MM.1S (cell line): ENCODE data around the gene COL26A1.

Experiments used
- EZH2phosphoT487 ChIP-seq: fragments of 300-600 bp; sonication (generic); IDR thresholded peaks from 2 replicates; pipeline ENCODE4 v1.6.1; 2018; ENCODE audit warnings: antibody characterized with exemption, low read length
- TF ChIP-seq, protein P1 (sequence below): fragments of 300-600 bp; sonication (generic); IDR thresholded peaks from 2 replicates; pipeline ENCODE4 v1.5.1; 2016; ENCODE audit warnings: antibody characterized with exemption, low read length, mixed read lengths

DNA sequence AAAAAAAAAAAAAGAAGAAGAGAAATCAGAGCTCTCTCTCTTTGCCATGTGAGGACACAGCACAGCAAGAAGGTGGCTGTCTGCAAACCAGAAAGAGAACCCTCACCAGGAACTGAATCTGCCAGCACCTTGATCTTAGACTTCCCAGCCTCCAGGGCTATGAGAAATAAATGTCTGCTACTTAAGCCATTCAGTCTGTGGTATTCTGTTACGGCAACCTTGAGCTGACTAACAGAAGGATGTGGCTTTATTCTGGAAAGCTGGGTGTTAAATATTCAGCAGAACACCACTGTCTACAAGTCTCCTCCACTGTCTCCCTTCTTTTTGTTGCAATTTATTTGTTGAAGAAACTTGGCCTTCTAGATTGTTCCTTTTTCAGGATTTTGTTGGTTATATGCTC lies 5.0 kb downstream of the COL26A1 start:
- TF ChIP-seq, protein P1, sequence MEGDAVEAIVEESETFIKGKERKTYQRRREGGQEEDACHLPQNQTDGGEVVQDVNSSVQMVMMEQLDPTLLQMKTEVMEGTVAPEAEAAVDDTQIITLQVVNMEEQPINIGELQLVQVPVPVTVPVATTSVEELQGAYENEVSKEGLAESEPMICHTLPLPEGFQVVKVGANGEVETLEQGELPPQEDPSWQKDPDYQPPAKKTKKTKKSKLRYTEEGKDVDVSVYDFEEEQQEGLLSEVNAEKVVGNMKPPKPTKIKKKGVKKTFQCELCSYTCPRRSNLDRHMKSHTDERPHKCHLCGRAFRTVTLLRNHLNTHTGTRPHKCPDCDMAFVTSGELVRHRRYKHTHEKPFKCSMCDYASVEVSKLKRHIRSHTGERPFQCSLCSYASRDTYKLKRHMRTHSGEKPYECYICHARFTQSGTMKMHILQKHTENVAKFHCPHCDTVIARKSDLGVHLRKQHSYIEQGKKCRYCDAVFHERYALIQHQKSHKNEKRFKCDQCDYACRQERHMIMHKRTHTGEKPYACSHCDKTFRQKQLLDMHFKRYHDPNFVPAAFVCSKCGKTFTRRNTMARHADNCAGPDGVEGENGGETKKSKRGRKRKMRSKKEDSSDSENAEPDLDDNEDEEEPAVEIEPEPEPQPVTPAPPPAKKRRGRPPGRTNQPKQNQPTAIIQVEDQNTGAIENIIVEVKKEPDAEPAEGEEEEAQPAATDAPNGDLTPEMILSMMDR = no peak
- no peak for TF ChIP-seq EZH2phosphoT487
